Upper lobe of right lung (tissue), 1 donor: ENCODE data around the gene STX8. TPM values are rescaled to one million over a fixed set of nuclear protein-coding genes. Genes with fewer than 3 reads are reported as not detected.
"Not testable (repeated sequence)": the region's sequence is repeated elsewhere in the genome, so short reads cannot be mapped to it uniquely, and the experiment has no call there.

Experiments
- ATAC-seq: fragments of 200-7000 bp; cut with Tn5 transposase; one replicate; pipeline ENCODE4 v1.9.1; 2020; ENCODE audit warnings: mild to moderate bottlenecking, moderate library complexity
- DNase-seq: peaks from one replicate; pipeline ENCODE4 v3.0.0-alpha.2; 2020
- H3K27ac ChIP-seq: fragments of 200-600 bp; one replicate; pipeline ENCODE4 v1.8.0; 2022
- H3K27me3 ChIP-seq: fragments of 200-600 bp; one replicate; pipeline ENCODE4 v1.8.0; 2022; ENCODE audit warnings: mild to moderate bottlenecking
- H3K36me3 ChIP-seq: fragments of 200-600 bp; one replicate; pipeline ENCODE4 v1.8.0; 2022
- H3K4me1 ChIP-seq: fragments of 200-600 bp; one replicate; pipeline ENCODE4 v1.8.0; 2022
- H3K4me3 ChIP-seq: fragments of 200-600 bp; one replicate; pipeline ENCODE4 v1.8.0; 2022; ENCODE audit warnings: mild to moderate bottlenecking
- H3K9me3 ChIP-seq: fragments of 200-600 bp; one replicate; pipeline ENCODE4 v1.8.0; 2022
- CTCF ChIP-seq: fragments of 200-600 bp; IDR thresholded peaks from one replicate; pipeline ENCODE4 v1.8.0; 2022; ENCODE audit warnings: antibody characterized with exemption
- intact Hi-C: fragments of 100-400 bp; cut with DNase I; formaldehyde crosslinking; loops from one replicate; pipeline ENCODE4 v1.11.0; 2022
- total RNA-seq: library from RNA; stranded (reverse); fragmentation: NEBNext Ultra II Directional; extraction: Animal tissue kit (Norgen Biotek cat#: 25700); gene quantifications from one replicate; pipeline ENCODE4 v1.2.1, GENCODE V29; 2021
- donor health status: DM: no; HTN: yes; CAD: no; lungs with severe emphysema.

Gene STX8
- total RNA-seq, 1 donor from 2014 or later = 52.5 TPM

DNA sequence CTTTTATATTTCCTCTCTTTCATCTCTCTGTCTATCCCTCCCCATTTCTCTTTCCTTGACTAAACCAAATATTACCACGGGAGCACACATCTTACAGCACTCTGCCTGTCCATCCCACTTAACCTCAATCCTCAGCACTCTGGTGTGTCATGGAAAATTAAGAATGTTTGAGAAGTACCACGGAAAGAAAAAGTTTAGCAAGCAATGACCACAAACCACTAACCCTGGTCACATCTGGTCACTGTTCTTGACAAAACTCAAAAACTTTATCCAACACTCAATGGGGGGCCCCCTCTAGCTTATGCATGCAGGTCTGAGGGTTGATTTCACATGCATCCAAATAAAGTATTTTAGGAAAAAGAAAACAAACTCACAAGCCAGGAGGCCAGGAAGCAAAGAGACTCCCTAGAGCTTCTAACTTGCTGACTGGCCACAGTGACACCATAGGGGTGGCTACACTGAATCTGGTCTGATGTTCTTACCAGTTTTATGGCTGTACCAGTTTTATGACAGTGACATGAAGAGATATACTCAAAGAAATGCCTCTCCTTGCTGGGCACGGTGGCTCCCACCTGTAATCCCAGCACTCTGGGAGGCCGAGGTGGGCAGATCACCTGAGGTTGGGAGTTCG, 229.2 kb downstream of the STX8 start:
- Histone ChIP-seq H3K27me3 (no peaks in the 10 kb centered on the region), H3K9me3 (no peaks in the 10 kb centered on the region), H3K27ac (no peak overlapping the region), H3K4me1 (no peaks in the 10 kb centered on the region), H3K4me3 (no peak overlapping the region), H3K36me3 (no peaks in the 10 kb centered on the region)
- TF ChIP-seq CTCF = no peak
- intact Hi-C loops = no loop called here
- DNase-seq (no peak), ATAC-seq (no peak)

GRCh38 chr17:9343516-9343915, 232.1 kb downstream of the STX8 start:
- no peaks in the 10 kb centered on the region for H3K9me3 ChIP-seq
- H3K27me3 ChIP-seq = no peaks in the 10 kb centered on the region
- intact Hi-C loops = no loop called here
- no peak overlapping the region for H3K27ac ChIP-seq
- ATAC-seq (no peak), DNase-seq (no peak)
- H3K4me1 ChIP-seq = no peaks in the 10 kb centered on the region
- H3K36me3 ChIP-seq = no peaks in the 10 kb centered on the region
- no peak overlapping the region for H3K4me3 ChIP-seq
- no peak for TF ChIP-seq CTCF

DNA sequence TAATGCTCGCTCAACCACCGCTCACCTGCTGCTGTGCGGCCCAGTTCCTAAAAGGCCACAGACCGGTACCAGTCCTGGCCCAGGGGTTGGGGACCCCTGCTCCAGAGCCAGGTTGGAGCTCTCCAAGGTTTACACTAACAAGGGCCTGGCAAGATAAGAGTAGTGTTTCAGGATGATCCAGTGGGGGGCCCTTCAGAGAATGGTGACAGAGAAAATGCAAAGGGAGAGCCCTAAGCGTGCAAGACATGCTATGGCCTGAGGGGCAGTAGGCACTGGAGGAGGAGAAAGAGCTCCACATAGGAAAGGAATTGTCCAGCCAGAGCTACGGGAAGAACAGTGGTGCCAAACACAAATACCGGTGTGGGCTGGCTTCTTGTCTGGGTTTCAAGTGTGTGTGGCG, 233.4 kb downstream of the STX8 start:
- intact Hi-C loops = no loop called here
- no peak overlapping the region for H3K27ac ChIP-seq
- H3K4me1 ChIP-seq = no peaks in the 10 kb centered on the region
- H3K36me3 ChIP-seq = no peaks in the 10 kb centered on the region
- ATAC-seq = no peak
- H3K4me3 ChIP-seq = no peak overlapping the region
- TF ChIP-seq CTCF = no peak
- H3K27me3 ChIP-seq = no peaks in the 10 kb centered on the region
- DNase-seq = no peak
- no peaks in the 10 kb centered on the region for H3K9me3 ChIP-seq

DNA sequence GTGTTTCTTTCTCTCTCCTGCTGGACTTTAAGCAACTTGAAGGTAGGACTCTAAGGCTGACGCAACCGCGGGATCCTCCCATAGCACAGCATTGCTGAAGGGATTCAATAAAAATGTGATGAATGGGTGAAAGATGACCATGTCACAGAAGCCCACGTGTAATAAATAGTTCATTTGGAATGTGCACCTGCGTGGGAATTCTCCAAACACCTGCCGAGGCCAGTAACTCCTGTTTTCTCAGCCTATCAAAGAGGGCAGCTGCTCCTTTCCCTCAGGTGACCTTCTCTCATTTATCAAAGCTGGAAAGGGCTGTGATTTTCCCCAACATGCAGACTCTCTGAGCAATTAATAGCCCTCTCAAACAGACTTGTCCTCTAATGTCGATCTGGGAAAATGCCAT, 235.7 kb downstream of the STX8 start:
- no peaks in the 10 kb centered on the region for H3K36me3 ChIP-seq
- no peak for TF ChIP-seq CTCF
- intact Hi-C loops = no loop called here
- no peaks in the 10 kb centered on the region for H3K9me3 ChIP-seq
- H3K27ac ChIP-seq = no peak overlapping the region
- no peak overlapping the region for H3K4me3 ChIP-seq
- H3K27me3 ChIP-seq = no peaks in the 10 kb centered on the region
- ATAC-seq (no peak), DNase-seq (no peak)
- H3K4me1 ChIP-seq = no peaks in the 10 kb centered on the region

GRCh38 chr17:9339482-9339881, 236.1 kb downstream of the STX8 start:
- DNase-seq, H3K27me3 ChIP-seq, H3K4me1 ChIP-seq, H3K9me3 ChIP-seq, ATAC-seq, H3K27ac ChIP-seq, H3K4me3 ChIP-seq, intact Hi-C loops, H3K36me3 ChIP-seq: not testable (repeated sequence)

DNA sequence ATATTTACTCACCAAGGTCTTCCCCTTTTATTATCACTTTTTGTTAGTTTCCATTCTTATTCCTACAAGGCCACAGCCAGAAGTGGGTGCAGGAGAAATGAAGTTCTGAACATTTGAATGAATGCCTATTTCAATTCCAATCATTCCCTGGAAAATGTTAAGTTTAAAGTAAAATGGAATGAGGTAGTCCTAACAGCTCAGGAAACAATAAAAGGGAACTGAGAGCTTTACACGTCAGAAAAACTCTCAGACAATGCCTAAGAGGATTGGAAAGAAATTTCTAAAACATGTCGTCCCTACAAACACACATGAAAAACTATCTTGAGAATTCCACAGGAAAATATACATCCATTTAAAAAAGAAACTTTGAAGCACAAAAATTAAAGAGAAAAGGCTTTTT, 238.8 kb downstream of the STX8 start:
- H3K4me3 ChIP-seq = no peak overlapping the region
- no peaks in the 10 kb centered on the region for H3K36me3 ChIP-seq
- H3K4me1 ChIP-seq = no peaks in the 10 kb centered on the region
- no peaks in the 10 kb centered on the region for H3K27me3 ChIP-seq
- no peak overlapping the region for H3K27ac ChIP-seq
- TF ChIP-seq CTCF = no peak
- ATAC-seq = no peak
- no peaks in the 10 kb centered on the region for H3K9me3 ChIP-seq
- intact Hi-C loops = no loop called here
- DNase-seq = no peak
